NCI-H1105 treated with DMSO at 0.1 percent for 48 hours (cell line): ENCODE measurements around the gene AKAP8L.
"Not testable (repeated sequence)": the region's sequence is repeated elsewhere in the genome, so short reads cannot be mapped to it uniquely, and the experiment has no call there.

Experiments
- DNase-seq: peaks from one replicate; lab custom pipeline; 2025; lab: John Stamatoyannopoulos, UW

Gene AKAP8L

DNA sequence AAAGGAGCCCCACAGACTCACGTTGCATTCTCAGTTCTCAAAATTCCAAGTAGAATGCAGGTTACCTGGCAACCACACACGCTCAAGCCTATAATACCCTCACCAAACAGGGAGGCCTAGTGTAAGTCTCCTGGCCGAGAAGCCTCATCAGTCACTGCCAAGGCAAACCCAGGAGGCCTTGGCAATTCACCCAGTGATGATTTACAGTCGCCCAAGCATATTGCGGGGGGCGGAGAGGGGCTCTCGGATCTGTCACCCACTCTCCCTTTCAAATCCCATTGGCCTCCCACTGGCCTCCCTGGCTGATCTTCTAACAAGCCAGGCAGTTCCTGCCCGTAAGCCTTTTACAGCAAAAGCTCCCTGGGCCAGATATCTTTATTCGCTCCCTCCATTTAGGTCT, 1.1 kb downstream of the AKAP8L start:
- no peak for DNase-seq

DNA sequence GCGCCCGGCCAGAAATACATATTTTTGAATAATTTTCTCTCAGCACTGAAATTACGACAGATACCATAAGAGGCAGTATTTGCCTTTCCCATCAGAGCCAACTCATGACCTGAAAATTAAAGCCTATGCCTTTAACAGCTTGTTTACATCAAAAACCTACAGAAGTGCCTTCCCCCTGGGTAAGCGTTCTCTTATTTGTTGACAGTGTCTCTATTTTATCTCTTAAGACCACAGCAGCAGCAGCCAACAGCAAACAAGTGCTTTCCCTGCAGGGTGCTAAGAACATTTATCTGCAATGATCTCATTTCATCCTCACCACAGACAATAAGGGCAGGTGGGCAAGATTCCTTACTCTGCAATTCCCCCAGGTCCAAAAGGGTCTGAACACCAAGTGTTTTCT, 6.0 kb downstream of the AKAP8L start:
- DNase-seq = no peak

DNA sequence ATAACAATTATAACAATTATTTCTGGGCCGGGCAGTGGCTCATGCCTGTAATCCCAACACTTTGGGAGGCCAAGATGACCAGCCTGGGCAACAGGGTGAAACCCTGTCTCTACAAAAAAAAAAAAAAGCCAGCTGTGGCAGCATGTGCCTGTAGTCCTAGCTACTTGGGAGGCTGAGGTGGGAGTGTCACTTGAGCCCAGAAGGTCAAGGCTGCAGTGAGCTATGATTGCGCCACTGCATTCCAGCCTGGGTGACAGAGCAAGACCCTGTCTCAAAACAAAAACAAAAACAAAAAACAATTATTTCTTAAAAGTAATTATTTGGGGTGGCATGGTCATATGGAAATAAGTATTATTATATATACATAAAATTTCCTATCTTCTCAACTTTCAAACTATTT, 7.4 kb downstream of the AKAP8L start:
- DNase-seq = not testable (repeated sequence)

DNA sequence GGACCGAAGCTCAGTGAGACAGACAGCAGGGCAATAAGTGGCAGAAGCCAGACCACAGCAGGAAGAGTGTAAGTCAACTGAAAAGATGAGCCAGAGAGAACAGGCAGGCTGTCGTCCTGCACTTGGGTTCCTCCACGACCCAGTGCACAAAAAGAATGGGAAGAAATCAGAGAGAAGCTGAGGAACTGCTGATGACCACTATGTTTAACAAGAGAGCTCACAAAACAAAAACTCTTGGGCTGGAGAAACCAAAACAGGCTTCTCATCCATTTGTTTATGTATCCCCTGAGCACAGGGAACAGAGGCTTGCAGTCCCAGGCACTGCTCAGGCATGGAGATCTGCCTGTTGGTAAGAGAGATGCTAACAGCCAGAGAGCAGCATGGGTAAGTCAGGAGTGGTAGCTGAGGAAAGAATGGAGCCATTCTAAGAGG, 14.0 kb downstream of the AKAP8L start:
- no peak for DNase-seq

DNA sequence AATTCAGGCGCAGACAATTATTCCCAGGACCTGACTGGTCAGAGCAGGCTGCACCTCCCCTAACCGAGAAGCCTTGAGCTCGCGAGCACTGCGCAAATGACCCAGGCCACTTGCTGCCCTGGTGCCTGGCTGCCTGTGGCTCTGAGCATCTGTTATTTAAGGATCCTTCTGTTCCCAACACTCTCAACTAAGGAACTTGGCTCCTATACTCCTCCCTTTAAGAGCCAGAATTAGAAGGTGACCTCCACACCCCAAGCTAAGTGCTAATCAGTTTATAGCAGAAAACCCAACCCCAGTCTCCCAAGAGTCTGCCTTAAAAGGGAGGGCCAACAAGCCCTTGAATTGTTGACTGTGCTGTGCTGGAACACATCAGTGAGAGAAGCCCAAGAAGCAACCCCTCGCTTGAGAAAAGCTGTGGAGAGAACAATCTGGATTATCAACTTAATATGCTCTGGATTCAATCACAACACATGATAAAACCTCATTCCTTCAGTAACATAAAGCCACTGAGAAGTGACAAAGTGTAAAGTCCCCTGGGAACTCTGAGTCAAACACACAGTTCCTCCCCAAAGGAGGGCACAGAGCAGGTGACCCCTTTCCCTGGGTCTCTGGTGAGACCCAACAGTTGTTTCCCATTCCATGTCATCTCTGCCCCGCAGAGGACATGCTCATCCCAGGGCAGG, 14.6 kb downstream of the AKAP8L start:
- DNase-seq = no peak

DNA sequence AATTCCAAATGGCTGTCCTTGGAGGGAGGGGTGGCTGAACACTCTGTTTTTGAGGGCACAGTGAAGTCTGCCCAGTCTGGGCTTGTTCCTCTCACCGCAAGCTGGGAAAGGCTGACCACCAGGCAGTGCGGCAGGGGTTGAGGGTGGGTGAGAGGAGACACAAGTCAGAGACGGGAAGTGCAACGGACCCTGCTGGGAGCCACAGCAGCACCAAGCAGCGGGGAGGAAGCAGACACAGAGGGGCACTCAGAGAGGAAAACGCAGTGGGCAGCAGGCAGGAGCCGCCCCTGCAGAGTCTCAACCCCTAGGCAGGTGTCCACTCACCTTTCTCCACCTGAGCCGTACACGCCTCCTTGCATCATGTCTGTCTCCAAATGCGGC, 15.6 kb downstream of the AKAP8L start:
- DNase-seq = no peak

DNA sequence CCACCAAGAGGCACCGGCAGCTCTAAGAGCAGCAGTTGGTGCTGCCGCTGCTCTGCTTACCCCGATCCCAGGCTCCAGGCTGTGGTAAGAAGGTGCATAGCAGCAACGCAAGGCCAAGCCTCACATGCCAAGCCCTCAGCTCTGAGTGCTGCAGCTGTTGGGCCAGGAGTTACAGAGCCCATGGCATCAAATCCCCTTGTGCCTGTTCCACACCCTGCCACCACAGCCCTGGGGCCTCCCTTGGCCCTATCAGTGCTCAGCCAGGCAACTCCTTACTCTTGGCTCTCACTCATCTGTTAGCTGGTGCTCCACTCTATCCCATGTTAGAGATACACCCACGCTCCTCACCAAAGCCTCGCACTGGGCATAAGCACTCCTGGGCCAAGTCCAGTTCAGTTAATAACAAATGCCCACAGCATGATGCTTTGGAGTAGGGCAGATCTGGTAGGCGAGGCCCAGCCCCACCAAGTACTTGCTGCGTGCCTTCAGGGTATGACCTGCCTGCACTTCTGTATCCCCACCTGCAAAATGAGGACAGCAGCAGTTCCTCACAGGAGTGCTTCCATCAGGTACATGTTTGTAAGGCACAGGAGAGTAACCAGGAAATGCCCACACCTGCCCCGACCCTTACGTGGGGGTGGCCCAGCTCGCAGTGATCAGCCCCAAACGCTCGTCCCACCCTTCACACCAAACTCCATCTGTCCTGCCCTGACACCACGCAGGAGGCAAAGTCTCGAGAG, 16.2 kb downstream of the AKAP8L start:
- no peak for DNase-seq

DNA sequence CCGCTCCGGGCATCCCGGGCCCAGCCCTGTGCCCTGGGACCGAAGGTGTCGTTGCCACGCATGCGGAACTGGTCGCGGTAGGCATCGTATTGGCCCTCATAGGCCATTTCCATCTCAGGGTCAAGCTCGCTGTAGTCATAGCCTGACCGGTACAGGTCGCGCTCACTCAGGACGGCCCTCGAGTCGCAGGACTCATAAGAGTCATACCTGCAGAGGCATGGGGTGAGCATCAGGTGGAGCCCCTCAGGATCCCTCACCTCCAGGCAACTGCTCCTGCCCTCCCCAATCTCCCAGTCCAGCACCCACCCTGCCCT, 17.4 kb downstream of the AKAP8L start:
- no peak for DNase-seq

DNA sequence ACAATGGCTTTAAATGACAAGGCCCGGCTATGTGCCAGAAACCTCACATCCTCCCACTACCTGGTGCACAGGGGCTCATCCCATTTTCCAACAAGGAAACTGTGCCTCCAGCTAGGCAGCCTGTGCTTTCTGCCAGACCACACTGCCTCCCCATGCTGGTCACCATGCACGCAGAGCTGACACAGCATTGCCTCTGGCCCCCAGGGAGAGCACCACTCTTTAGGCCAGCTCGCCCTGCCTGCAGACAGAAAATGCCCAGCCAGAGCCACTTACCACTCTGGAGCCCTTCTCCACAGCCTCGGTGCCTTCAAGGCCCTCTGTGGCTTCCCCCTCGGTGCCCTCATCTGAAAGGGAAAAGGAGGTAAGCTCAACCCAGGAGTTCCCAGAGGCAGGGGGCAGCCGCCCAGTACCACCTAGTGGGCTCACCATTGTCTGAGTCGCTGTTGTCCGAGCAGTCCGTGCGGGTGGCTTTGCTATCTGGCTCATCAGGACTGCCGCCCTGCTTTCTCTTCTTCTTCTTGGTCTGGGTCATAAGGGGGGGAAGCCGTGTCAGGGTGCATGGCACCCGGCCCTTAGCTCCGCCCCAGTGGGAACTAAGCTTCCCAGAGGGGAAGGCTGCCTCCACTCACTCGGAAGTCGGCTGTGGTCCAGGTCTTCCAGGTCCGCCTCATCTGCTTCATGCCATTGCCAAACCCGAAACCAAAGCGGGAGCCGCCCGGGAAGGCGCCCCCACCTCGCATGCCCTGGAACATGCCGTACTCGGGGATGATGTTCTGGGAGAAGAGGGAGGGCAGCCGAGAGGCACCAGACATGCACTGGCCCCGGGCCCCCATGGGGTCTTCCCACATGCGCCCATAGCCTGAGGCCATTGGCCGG, 18.0 kb downstream of the AKAP8L start:
- no peak for DNase-seq

DNA sequence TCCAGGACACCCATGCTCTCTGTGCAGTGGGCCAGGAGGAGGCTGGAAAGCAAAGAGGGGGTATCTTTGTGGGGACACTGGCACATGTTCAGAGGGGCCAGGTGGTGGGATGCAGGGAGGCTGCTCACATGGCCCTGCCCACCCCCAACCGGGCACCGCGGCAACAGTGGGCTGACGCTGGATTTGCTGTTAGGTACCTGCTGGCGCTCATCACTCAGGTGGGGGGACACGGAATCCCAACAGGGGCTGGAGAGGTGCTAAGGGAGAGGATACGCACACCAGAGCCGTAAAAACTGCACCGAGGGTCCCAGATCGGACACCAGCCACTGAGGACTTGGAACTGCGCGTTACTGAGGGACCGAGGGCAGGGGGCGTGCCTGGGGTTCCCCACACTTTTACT, 19.2 kb downstream of the AKAP8L start:
- no peak for DNase-seq

DNA sequence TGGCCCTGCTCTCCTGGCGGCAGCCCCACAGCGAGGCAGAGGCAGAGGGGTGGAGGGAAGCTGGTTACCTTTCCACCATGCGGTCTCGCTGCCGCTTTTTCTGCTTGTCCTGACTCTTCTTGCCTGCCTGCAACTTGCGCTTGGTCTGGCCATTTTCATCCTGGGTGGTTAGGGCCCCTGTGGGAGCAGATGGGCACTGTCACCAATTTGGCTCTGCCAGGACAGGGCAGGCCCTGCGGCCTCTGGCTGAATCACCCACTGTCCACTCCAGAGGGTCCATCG, 19.6 kb downstream of the AKAP8L start:
- DNase-seq = no peak

DNA sequence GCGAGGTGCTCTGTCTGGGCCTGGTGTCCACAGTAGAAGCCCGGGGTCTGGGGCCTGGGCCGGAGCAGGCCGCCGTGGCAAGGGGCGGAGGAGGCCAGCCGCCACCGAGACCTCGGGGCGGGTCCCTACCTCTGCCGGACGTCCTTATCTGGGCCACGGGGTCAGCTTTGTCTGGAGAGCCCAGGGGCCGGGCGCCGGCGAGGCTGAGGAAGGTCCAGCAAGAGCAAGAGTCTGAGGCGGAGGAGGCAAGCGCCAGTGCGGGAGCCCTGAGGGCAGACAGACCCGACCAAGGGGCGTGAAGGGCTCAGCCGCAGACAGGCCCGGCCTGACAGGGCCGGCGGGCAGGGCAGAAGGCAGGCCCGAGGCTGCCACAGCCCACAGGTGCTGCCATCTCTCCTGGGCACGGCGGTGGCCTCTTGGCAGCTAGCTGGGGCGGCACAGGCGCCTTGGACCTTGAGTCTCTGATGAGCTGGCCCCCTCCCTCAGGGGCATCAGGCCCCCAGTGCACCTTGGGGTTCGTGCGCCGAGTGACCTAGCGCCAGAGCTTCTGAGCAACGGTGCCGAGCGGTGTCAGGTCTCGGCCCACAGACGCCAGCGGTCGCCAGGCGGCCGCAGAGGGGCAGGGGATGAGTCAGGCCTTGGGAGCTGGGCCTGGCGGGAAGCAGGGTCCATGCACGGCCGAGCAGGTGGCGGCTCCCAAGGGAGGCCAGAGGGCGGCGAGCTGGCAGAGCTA, 20.1 kb downstream of the AKAP8L start:
- DNase-seq = no peak

DNA sequence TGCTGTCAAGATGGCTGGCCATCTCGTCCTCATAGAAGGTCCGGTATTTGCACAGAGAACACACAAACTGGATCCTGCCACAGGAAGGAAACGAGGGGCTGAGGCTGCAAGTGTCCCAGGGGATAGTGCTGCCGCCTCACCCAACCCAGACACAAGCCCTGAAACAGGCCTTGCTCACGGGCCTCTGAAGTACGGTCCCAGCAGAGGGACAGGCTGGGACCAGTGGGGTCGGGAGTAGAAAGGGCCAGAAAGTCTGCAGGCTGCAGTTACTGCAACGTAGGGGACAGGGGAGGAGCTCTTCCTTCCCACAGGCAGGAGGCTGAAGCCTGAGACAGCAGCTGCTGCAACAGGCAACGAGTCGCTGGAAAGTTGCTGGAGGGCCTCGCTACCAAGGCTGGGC, 21.0 kb downstream of the AKAP8L start:
- DNase-seq = no peak

DNA sequence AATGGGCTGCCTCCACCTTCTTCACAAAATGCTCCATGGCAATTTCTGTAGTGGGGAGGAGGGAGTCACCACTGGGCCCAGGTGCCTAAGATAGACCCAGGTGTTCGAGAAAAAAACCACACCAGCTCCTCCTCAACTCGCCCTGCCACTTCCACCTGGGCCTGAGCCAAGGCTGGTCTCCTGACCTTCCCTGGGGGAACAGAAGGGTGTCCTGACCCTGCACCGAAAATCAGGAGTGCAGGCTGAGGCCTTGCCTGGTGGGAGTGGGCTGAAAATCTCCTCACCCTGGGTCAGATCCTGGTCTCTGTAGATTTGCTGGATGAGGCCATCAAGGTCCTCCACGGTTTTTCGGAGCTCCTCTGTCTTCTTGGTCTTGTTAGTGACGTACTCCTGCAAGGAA, 21.6 kb downstream of the AKAP8L start:
- DNase-seq = no peak

DNA sequence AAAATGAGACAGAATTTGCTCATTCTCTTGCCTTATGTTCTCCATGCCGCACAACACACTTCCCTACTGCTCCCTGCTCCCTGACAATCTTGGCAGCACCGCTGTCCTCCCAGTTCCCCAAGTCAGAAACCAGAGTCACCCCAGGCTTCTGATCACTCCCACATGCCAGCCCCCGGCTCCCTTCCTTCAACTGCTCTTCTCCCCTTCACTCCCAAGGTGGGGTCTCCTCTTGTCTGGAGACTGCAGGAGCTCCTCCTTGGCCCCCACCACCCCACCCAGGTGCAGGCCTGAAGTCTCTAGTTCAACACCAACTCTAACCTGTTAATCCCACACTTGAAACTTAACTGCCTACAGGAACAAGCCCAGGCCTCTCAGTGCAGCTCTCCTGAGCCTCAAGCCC, 22.4 kb downstream of the AKAP8L start:
- DNase-seq = no peak

DNA sequence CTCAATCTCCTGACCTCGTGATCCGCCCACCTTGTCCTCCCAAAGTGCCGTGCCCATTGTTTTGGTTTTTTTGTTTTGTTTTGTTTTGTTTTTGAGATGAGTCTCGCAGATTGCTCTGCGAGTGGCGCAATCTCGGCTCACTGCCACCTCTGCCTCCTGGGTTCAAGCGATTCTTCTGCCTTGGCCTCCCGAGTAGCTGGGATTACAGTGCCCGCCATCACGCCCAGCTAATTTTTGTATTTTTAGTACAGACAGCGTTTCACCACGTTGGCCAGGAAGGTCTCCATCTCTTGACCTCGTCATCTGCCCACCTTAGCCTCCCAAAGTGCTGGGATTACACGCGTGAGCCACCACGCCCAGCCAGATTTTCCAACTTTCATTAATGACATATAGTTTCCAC, 23.5 kb downstream of the AKAP8L start:
- not testable (repeated sequence) for DNase-seq

DNA sequence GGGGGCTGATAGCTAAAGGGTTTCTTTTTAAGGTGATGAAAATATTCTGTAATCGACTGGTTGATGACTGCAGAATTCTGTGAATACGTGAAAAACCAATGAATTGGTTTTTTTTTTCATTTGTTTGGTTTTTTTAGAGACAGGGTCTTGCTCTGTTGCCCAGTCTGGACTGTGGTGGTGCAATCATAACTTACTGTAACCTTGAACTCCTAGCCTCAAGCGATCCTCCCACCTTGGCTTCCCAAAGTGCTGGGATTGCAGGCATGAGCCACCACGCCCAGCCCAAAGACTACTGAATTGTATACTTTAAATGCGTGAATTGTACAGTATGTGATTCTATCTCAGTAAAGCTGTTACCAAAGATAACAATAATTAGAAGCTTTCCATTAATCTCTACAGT, 24.4 kb downstream of the AKAP8L start:
- no peak for DNase-seq

DNA sequence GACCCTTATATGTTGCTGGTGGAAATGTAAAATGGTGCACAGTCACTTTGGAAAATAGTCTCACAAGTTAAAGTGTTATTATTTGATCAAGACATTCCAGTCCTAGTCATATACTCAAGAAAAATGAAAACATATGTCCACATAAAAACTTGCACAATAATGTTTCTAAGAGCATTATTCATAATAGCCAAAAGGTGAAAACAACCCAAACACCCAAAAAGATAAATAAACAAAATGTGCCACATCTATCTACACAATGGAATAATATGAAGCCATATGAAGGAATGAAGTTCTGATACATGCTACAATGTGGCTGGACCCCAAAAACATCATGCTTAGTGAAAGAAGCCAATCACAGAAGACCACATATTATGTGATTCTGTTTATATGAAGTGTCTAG, 24.8 kb downstream of the AKAP8L start:
- no peak for DNase-seq

DNA sequence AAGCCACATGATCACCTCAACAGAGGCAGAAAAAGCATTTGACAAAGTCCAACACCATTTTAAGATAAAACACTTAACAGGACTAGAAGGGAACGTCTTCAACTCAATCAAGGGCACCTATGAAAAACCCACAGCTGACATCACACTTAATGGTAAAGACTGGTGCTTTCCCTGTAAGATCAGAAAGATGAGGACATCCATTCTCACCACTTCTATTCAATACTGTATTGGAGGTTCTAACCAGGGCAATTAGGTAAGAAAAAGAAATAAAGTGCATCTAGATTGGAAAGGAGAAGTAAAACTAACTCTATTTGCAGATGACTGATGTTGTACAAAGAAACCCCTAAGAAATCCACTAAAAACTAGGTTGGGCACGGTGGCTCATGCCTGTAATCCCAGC, 28.0 kb downstream of the AKAP8L start:
- DNase-seq = no peak

DNA sequence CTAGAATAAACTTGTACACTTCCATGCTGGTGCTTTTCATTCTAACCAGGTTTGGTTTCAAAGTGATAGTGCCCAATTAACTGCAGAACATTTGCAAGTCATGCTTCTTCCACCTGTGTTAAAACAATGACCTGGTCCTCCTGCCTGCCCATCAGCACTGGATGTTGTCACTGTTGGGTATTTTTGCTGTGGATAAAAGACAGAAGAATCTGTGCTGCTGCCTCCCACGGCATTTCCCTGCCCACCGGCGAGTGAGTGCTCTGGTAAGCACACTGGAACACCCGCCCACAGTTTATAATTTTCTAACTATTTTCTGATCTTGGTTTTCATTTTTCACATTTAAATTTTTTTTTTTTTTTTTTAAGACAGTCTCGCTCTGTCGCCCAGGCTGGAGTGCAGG, 36.9 kb downstream of the AKAP8L start:
- no peak for DNase-seq

DNA sequence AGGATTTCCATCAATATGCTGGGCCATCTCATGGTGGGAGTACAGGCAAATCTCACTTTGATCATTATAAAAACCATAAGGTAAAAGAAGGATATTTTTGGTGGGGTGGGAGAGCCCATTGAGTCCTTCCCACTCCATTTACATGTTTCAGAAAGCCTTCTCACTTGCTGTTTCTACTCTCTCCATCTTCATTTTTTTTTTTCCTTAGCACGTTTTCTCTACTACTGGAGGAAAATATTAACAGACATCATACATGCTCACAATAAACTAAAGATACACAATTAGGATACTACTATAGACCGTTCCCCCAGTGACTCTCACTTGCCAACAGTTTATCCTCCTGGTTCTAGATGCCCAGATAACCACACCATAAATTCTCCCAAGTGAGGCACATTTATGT, 37.4 kb downstream of the AKAP8L start:
- no peak for DNase-seq

DNA sequence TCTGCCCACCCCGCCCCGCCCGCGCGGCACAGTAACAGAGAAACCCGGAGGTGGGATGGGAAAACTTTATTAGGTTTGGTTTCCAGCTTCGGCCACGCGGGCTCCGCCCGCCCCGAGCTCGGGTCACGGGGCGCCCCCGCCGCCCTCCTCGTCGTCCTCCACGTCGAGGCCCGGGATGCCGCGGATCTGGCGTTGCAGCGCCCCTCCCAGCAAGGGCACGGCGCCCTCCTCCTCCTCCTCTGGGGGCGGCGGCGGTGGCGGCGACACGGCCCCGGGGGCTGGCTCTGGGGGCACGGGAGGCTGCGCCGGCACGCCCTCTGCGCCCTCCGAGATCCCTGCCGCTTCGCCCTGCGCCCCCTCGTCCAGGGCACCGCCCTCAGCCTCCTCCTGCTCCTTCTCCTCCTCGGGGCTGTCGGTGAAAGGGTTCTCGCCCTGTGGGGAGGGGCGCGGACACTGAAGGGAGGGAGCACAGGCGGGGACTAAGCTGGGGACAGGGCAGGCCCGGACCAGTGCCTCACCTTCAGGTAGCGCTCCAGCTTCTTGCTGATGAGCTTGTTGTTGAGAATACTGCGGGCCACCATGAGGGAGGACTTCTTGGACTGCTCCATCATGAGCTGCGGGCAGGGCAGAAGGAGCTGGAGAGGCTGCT, 38.7 kb downstream of the AKAP8L start:
- peak; percentile 84 for DNase-seq
